Activated naive CD8-positive, alpha-beta T cell treated with anti-CD3 and anti-CD28 coated beads, Interleukin-2, amount 50 U/mL, for 24 hours (primary cell): ENCODE data around the gene CMTM4.
"Not testable (repeated sequence)": the region's sequence is repeated elsewhere in the genome, so short reads cannot be mapped to it uniquely, and the experiment has no call there.

Experiments used
- ATAC-seq: fragments of 150-1000 bp; cut with Tn5 transposase; one replicate; pipeline ENCODE4 v1.10.0; 2021
- DNase-seq: peaks from one replicate; pipeline ENCODE4 v3.0.0; 2021
- H3K27ac Mint-ChIP-seq: one replicate; pipeline ENCODE4 v1.8.0; 2021; ENCODE audit warnings: mild to moderate bottlenecking, mixed read lengths
- H3K27me3 Mint-ChIP-seq: one replicate; pipeline ENCODE4 v1.8.0; 2021; ENCODE audit warnings: mixed read lengths
- H3K36me3 Mint-ChIP-seq: one replicate; pipeline ENCODE4 v1.8.0; 2021; ENCODE audit warnings: low read depth, mixed read lengths
- H3K4me1 Mint-ChIP-seq: one replicate; pipeline ENCODE4 v1.8.0; 2021; ENCODE audit warnings: mixed read lengths
- H3K4me3 Mint-ChIP-seq: one replicate; pipeline ENCODE4 v1.8.0; 2021; ENCODE audit warnings: mild to moderate bottlenecking, moderate library complexity, mixed read lengths
- H3K9me3 Mint-ChIP-seq: one replicate; pipeline ENCODE4 v1.8.0; 2021; ENCODE audit warnings: mixed read lengths

CMTM4 gene

GRCh38 chr16:66629856-66630255 is 66.7 kb downstream of the CMTM4 start:
- Mint-ChIP-seq H3K4me3 (no peak overlapping the region), H3K36me3 (no peaks in the 10 kb centered on the region), H3K27me3 (no peaks in the 10 kb centered on the region), H3K9me3 (no peaks in the 10 kb centered on the region), H3K4me1 (no peaks in the 10 kb centered on the region), H3K27ac (no peak overlapping the region)
- ATAC-seq = no peak
- DNase-seq = no peak

GRCh38 chr16:66627611-66628378 is 68.7 kb downstream of the CMTM4 start:
- not testable (repeated sequence) for H3K4me3 Mint-ChIP-seq, H3K4me1 Mint-ChIP-seq, ATAC-seq, H3K27me3 Mint-ChIP-seq, H3K36me3 Mint-ChIP-seq, H3K9me3 Mint-ChIP-seq, H3K27ac Mint-ChIP-seq, DNase-seq

GRCh38 chr16:66623755-66624154 is 72.8 kb downstream of the CMTM4 start:
- H3K4me1 Mint-ChIP-seq = peaks cover 8% of the 10 kb centered on the region
- H3K27me3 Mint-ChIP-seq = no peaks in the 10 kb centered on the region
- H3K9me3 Mint-ChIP-seq = no peaks in the 10 kb centered on the region
- no peak for DNase-seq
- ATAC-seq = no peak
- no peak overlapping the region for H3K4me3 Mint-ChIP-seq
- peaks cover 1% of the 10 kb centered on the region for H3K36me3 Mint-ChIP-seq
- no peak overlapping the region for H3K27ac Mint-ChIP-seq

- no peaks in the 10 kb centered on the region for H3K9me3 Mint-ChIP-seq
- no peak for DNase-seq
- no peaks in the 10 kb centered on the region for H3K27me3 Mint-ChIP-seq
- H3K36me3 Mint-ChIP-seq = peaks cover 1% of the 10 kb centered on the region
- H3K27ac Mint-ChIP-seq = no peak overlapping the region
- H3K4me3 Mint-ChIP-seq = no peak overlapping the region
- peaks cover 8% of the 10 kb centered on the region for H3K4me1 Mint-ChIP-seq
- ATAC-seq = no peak
Observed at GRCh38 chr16:66622863-66623262, 73.7 kb downstream of the CMTM4 start.

- H3K4me3 Mint-ChIP-seq = no peak overlapping the region
- no peak overlapping the region for H3K27ac Mint-ChIP-seq
- H3K9me3 Mint-ChIP-seq = no peaks in the 10 kb centered on the region
- H3K27me3 Mint-ChIP-seq = no peaks in the 10 kb centered on the region
- peaks cover 1% of the 10 kb centered on the region for H3K36me3 Mint-ChIP-seq
- ATAC-seq (no peak), DNase-seq (no peak)
- H3K4me1 Mint-ChIP-seq = peaks cover 8% of the 10 kb centered on the region
Observed at GRCh38 chr16:66621973-66622372, 74.6 kb downstream of the CMTM4 start.

- Mint-ChIP-seq H3K4me1 (peaks cover 8% of the 10 kb centered on the region), H3K27me3 (no peaks in the 10 kb centered on the region), H3K27ac (no peak overlapping the region), H3K36me3 (peaks cover 1% of the 10 kb centered on the region), H3K4me3 (no peak overlapping the region), H3K9me3 (no peaks in the 10 kb centered on the region)
- ATAC-seq (no peak), DNase-seq (no peak)
Observed at GRCh38 chr16:66620429-66620795, 76.1 kb downstream of the CMTM4 start.

GRCh38 chr16:66619534-66620428 is 76.8 kb downstream of the CMTM4 start:
- DNase-seq = no peak
- no peaks in the 10 kb centered on the region for H3K27me3 Mint-ChIP-seq
- H3K4me1 Mint-ChIP-seq = peaks cover 8% of the 10 kb centered on the region
- no peak for ATAC-seq
- no peaks in the 10 kb centered on the region for H3K9me3 Mint-ChIP-seq
- H3K36me3 Mint-ChIP-seq = peaks cover 1% of the 10 kb centered on the region
- H3K27ac Mint-ChIP-seq = no peak overlapping the region
- no peak overlapping the region for H3K4me3 Mint-ChIP-seq

- H3K4me3 Mint-ChIP-seq = no peak overlapping the region
- H3K4me1 Mint-ChIP-seq = peaks cover 8% of the 10 kb centered on the region
- ATAC-seq = no peak
- no peak for DNase-seq
- no peak overlapping the region for H3K27ac Mint-ChIP-seq
- no peaks in the 10 kb centered on the region for H3K27me3 Mint-ChIP-seq
- H3K9me3 Mint-ChIP-seq = no peaks in the 10 kb centered on the region
- peaks cover 1% of the 10 kb centered on the region for H3K36me3 Mint-ChIP-seq
Observed at GRCh38 chr16:66618588-66619375, 77.8 kb downstream of the CMTM4 start.

GRCh38 chr16:66617728-66618127 is 78.8 kb downstream of the CMTM4 start:
- no peaks in the 10 kb centered on the region for H3K27me3 Mint-ChIP-seq
- no peak overlapping the region for H3K27ac Mint-ChIP-seq

GRCh38 chr16:66617010-66617434 is 79.5 kb downstream of the CMTM4 start:
- ATAC-seq = no peak
- no peak for DNase-seq

More at GRCh38 chr16:66617728-66618127, 78.8 kb downstream of the CMTM4 start:
- peaks cover 8% of the 10 kb centered on the region for H3K4me1 Mint-ChIP-seq
- ATAC-seq (no peak), DNase-seq (no peak)
- H3K36me3 Mint-ChIP-seq = peaks cover 8% of the 10 kb centered on the region
- no peak overlapping the region for H3K4me3 Mint-ChIP-seq
- no peaks in the 10 kb centered on the region for H3K9me3 Mint-ChIP-seq

GRCh38 chr16:66616592-66616991 is 80.0 kb downstream of the CMTM4 start:
- no peak overlapping the region for H3K27ac Mint-ChIP-seq
- peaks cover 8% of the 10 kb centered on the region for H3K4me1 Mint-ChIP-seq
- ATAC-seq = no peak
- H3K4me3 Mint-ChIP-seq = no peak overlapping the region
- peaks cover 8% of the 10 kb centered on the region for H3K36me3 Mint-ChIP-seq
- H3K27me3 Mint-ChIP-seq = no peaks in the 10 kb centered on the region
- DNase-seq = no peak
- H3K9me3 Mint-ChIP-seq = no peaks in the 10 kb centered on the region

More at GRCh38 chr16:66617010-66617434, 79.5 kb downstream of the CMTM4 start:
- peaks cover 8% of the 10 kb centered on the region for H3K36me3 Mint-ChIP-seq
- no peak overlapping the region for H3K27ac Mint-ChIP-seq
- H3K4me3 Mint-ChIP-seq = no peak overlapping the region
- no peaks in the 10 kb centered on the region for H3K9me3 Mint-ChIP-seq
- H3K4me1 Mint-ChIP-seq = peaks cover 8% of the 10 kb centered on the region
- H3K27me3 Mint-ChIP-seq = no peaks in the 10 kb centered on the region

GRCh38 chr16:66616169-66616568 is 80.4 kb downstream of the CMTM4 start:
- H3K36me3 Mint-ChIP-seq = peaks cover 9% of the 10 kb centered on the region
- H3K4me3 Mint-ChIP-seq = no peak overlapping the region
- no peaks in the 10 kb centered on the region for H3K27me3 Mint-ChIP-seq
- DNase-seq = no peak
- ATAC-seq = no peak
- peaks cover 8% of the 10 kb centered on the region for H3K4me1 Mint-ChIP-seq
- H3K27ac Mint-ChIP-seq = no peak overlapping the region
- no peaks in the 10 kb centered on the region for H3K9me3 Mint-ChIP-seq

- Mint-ChIP-seq H3K9me3 (no peaks in the 10 kb centered on the region), H3K36me3 (peaks cover 19% of the 10 kb centered on the region), H3K27me3 (no peaks in the 10 kb centered on the region), H3K4me3 (no peak overlapping the region), H3K4me1 (peaks cover 2% of the 10 kb centered on the region), H3K27ac (no peak overlapping the region)
- ATAC-seq (no peak), DNase-seq (no peak)
Observed at GRCh38 chr16:66614161-66614802, 82.3 kb downstream of the CMTM4 start.

GRCh38 chr16:66612422-66612821 is 84.1 kb downstream of the CMTM4 start:
- H3K9me3 Mint-ChIP-seq = no peaks in the 10 kb centered on the region
- ATAC-seq (no peak), DNase-seq (no peak)
- H3K36me3 Mint-ChIP-seq = peaks cover 19% of the 10 kb centered on the region
- H3K4me1 Mint-ChIP-seq = peaks cover 14% of the 10 kb centered on the region
- H3K4me3 Mint-ChIP-seq = no peak overlapping the region
- H3K27ac Mint-ChIP-seq = no peak overlapping the region
- no peaks in the 10 kb centered on the region for H3K27me3 Mint-ChIP-seq
